Renal cortical epithelial cell (primary cell): ENCODE data around the gene EPHA10. TPM values are rescaled to one million over a fixed set of nuclear protein-coding genes. Genes with fewer than 3 reads are reported as not detected.
"Not testable (repeated sequence)": the region's sequence is repeated elsewhere in the genome, so short reads cannot be mapped to it uniquely, and the experiment has no call there.

Experiments
- DNase-seq: peaks from one replicate; pipeline ENCODE4 v3.0.0-alpha.2; 2011; ENCODE audit warnings: low read depth
- total RNA-seq: library from RNA; depleted of rRNA; stranded (reverse); fragments of >200 nt; gene quantifications from 2 replicates; pipeline ENCODE4 v1.2.3, GENCODE V29; 2014

The EPHA10 gene
- total RNA-seq, 1 donor from 2014 or later = 0.05 TPM

- no peak for DNase-seq
These were observed 48.6 kb downstream of the EPHA10 start for GRCh38 chr1:37716321-37716720.

DNA sequence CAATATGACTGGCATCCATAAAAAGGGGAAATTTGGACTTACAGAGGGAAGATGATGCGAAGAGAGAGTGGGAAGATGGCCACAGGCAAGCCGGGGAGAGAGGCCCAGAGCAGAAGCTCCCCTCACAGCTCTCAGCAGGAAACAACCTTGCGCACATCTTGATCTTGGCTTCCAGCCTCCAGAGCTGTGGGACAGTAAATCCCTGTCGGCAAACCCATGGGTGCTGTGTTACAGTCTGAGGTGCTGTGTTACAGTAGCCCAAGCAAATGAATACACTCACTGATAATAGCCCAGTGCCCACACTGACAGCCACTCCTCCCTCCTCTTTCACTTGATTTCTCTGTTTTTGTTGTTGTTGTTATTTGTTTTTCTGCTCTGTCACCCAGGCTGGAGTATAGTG, 50.2 kb downstream of the EPHA10 start:
- DNase-seq = no peak

GRCh38 chr1:37714226-37714625, 50.7 kb downstream of the EPHA10 start:
- DNase-seq = no peak

- no peak for DNase-seq
These were observed 56.4 kb downstream of the EPHA10 start for GRCh38 chr1:37708471-37708870.

GRCh38 chr1:37705399-37705798, 59.5 kb downstream of the EPHA10 start:
- DNase-seq = no peak

- DNase-seq = no peak
These were observed 60.0 kb downstream of the EPHA10 start for GRCh38 chr1:37704966-37705365.

- no peak for DNase-seq
These were observed 61.9 kb downstream of the EPHA10 start for GRCh38 chr1:37703061-37703460.

DNA sequence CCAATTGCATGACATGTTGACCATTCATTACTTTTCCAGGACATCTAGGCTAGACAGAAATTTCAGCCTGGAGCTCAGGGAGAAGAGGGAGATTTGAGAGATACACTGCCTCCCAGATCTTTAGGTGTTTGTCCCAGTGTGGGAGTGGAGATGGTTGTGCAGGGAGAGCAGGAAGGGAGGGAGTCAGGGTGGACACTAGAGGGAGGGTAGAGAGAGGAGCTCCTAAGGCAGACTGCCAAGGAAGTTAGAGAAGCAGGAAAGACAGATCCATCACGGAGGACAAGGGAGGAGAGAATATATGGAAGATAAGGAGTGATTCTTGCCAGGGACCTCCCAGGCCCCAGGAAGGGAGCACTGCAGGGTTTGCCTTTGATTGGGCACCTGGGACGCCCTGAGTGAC, 63.9 kb downstream of the EPHA10 start:
- DNase-seq = no peak

- no peak for DNase-seq
These were observed 65.8 kb downstream of the EPHA10 start for GRCh38 chr1:37699147-37699546.

GRCh38 chr1:37697737-37698136, 67.2 kb downstream of the EPHA10 start:
- no peak for DNase-seq

- DNase-seq = no peak
These were observed 67.8 kb downstream of the EPHA10 start for GRCh38 chr1:37697090-37697489.

DNA sequence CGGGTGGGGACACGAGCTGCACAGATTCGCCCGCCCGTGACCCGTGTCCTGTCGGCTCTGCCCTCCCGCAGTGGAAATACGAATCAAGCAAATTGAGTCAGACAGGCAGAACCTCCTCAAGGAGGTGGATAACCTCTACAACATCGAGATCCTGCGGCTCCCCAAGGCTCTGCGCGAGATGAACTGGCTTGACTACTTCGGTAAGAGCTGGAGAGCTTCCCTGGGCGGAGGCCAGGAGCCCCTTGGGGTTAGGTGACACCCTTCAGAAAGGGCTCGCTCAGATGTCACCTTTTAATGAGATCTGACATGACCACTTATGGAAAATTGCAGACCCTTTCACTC, 72.1 kb downstream of the EPHA10 start:
- DNase-seq = no peak

GRCh38 chr1:37692078-37692833, 72.7 kb downstream of the EPHA10 start, which contains the start of gene CDCA8:
CDCA8 (plus strand) TSS chr1:37692516; CDS start chr1:37692691, 175 bp downstream.
- DNase-seq = peak; percentile 94

- peak; percentile 39 for DNase-seq
These were observed 73.3 kb downstream of the EPHA10 start for GRCh38 chr1:37691497-37692077.

- no peak for DNase-seq
These were observed 76.0 kb downstream of the EPHA10 start for GRCh38 chr1:37688926-37689325.

- DNase-seq = not testable (repeated sequence)
These were observed 77.2 kb downstream of the EPHA10 start for GRCh38 chr1:37687764-37688163.

- no peak for DNase-seq
These were observed 79.2 kb downstream of the EPHA10 start for GRCh38 chr1:37685722-37686121.

- DNase-seq = not testable (repeated sequence)
These were observed 80.7 kb downstream of the EPHA10 start for GRCh38 chr1:37684182-37684581.

GRCh38 chr1:37682334-37682987, 82.5 kb downstream of the EPHA10 start:
- DNase-seq = peak; percentile 36

DNA sequence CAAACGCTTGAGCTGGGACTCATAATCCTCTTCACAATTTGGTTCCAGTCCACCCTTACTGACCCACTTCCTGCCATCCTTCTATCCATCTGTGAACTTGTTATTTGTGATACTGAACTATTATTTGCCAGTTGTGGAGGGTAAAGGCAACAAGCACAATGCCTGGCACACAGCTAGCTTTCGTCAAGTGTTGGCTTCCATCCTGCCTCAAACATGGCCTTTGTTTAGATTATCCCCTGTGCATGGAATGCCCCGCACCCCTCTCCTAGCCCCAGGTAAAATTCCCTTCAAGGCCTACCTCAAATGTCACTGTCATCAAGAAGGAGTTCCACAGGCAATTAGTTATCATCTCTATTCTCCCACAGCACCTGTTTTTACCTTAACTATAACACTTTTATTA, 84.0 kb downstream of the EPHA10 start:
- DNase-seq = no peak

- DNase-seq = no peak
These were observed 87.1 kb downstream of the EPHA10 start for GRCh38 chr1:37677808-37678207.

DNA sequence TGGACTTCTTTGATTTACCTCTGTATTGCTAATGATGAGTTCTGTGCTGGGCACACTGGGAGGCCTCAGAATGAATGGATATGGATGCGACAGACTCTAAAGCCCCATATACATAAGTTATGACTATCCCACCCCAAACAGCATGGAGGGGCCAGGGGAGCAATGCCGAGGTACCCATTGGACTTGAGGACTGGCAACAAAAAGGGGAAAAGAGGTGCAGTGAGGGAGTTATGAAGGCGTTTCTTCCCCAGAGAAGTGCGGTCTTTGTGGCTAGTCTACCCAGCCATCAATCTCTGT, 87.8 kb downstream of the EPHA10 start:
- DNase-seq = no peak
